Neural cell (in vitro differentiated cells): ENCODE measurements around the gene INHA.

Experiments used
- EP300 ChIP-seq: fragments of 450-650 bp; conservative IDR thresholded peaks from 2 replicates; pipeline ENCODE4 v1.6.1; 2014; ENCODE audit warnings: antibody characterized with exemption, mild to moderate bottlenecking, moderate library complexity; ENCODE audit not compliant: poor library complexity, severe bottlenecking
- POLR2AphosphoS5 ChIP-seq: IDR thresholded peaks from 2 replicates; pipeline ENCODE4 v1.6.1; 2012
- TF ChIP-seq, protein P1 (sequence below): fragments of 450-650 bp; IDR thresholded peaks from 2 replicates; pipeline ENCODE4 v1.5.1; 2014; ENCODE audit warnings: antibody characterized with exemption, mild to moderate bottlenecking, moderate library complexity; ENCODE audit not compliant: poor library complexity, severe bottlenecking

DNA sequence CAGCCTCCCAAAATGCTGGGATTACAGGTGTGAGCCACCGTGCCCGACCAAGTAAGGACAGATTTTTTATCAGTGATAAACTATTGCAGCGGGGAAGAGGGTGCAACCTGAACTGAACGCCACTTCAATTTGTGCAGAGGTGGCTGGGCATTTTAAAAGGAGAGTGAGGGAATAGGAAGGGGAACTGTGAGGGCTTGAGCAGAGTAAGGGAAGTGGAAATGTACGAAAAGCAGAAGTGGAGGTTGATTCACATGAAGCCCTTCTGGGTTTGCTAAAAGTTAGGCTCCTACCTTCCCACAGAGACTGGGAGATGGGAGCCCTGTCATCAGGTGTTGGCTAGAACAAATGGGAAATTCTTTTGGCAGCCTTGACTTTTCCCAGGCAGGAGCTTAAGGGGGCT lies 31.7 kb downstream of the INHA start:
- TF ChIP-seq, protein P1, sequence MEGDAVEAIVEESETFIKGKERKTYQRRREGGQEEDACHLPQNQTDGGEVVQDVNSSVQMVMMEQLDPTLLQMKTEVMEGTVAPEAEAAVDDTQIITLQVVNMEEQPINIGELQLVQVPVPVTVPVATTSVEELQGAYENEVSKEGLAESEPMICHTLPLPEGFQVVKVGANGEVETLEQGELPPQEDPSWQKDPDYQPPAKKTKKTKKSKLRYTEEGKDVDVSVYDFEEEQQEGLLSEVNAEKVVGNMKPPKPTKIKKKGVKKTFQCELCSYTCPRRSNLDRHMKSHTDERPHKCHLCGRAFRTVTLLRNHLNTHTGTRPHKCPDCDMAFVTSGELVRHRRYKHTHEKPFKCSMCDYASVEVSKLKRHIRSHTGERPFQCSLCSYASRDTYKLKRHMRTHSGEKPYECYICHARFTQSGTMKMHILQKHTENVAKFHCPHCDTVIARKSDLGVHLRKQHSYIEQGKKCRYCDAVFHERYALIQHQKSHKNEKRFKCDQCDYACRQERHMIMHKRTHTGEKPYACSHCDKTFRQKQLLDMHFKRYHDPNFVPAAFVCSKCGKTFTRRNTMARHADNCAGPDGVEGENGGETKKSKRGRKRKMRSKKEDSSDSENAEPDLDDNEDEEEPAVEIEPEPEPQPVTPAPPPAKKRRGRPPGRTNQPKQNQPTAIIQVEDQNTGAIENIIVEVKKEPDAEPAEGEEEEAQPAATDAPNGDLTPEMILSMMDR = no peak
- no peak for TF ChIP-seq EP300
- no peak for TF ChIP-seq POLR2AphosphoS5
